ENCODE results near the gene RBM28. TPM values are rescaled to one million over a fixed set of nuclear protein-coding genes. Genes with fewer than 3 reads are reported as not detected.

RBM28 gene
- total and polyA plus RNA-seq, 2 of the 8 experiments (the other 6 are each of a cell fraction or from before 2014, with no cell fraction given): 12.8 to 65.3 TPM

- H3K4me1 ChIP-seq (replicated peaks in 1 of 4; ENCODE audit: control insufficient read depth in 3 of 4, insufficient read depth in 4 of 4, low read length in 3 of 4): no peaks in the 10 kb centered on the region
- no peak overlapping the region for H3K14ac ChIP-seq (ENCODE audit: insufficient read length)
- H2AFZ ChIP-seq (ENCODE audit: low read length): no peak overlapping the region
- no peak overlapping the region for H2BK20ac ChIP-seq (ENCODE audit: low read length)
- no peak overlapping the region for H4K8ac ChIP-seq (ENCODE audit: extremely low read depth, insufficient read depth, low read length)
- no peaks in the 10 kb centered on the region for H3K79me2 ChIP-seq (ENCODE audit: control insufficient read depth in 1 of 2, insufficient read depth in 2 of 2, low read length in 2 of 2)
- no peak overlapping the region for H3K18ac ChIP-seq (ENCODE audit: extremely low read depth, low read length)
- H2BK12ac ChIP-seq (ENCODE audit: low read depth, low read length): no peak overlapping the region
- ChIA-PET POLR2A (ENCODE audit: partially characterized antibody) (no interaction called here), CTCF (ENCODE audit: partially characterized antibody) (interaction anchor here (0.6 to 10.0 kb wide), 6 partner anchors 12 to 59 kb away, joined by 3 to 89 read pairs (median 3); no protein-coding TSS in a partner anchor)
- H3K79me1 ChIP-seq (ENCODE audit: low read depth, low read length): no peaks in the 10 kb centered on the region
- H2BK5ac ChIP-seq (ENCODE audit: low read depth, low read length): no peak overlapping the region
- H3K23ac ChIP-seq (ENCODE audit: insufficient read length): no peak overlapping the region
- no peak overlapping the region for H4K5ac ChIP-seq (ENCODE audit: insufficient read length, low read depth, low read length)
- H3K4me2 ChIP-seq (ENCODE audit: insufficient read depth in 1 of 2, low read depth in 2 of 2, low read length in 2 of 2): no peak overlapping the region
- H4K91ac ChIP-seq (replicated peaks; ENCODE audit: insufficient read length, low read length): no peak overlapping the region
- DNase-seq (ENCODE audit: low read depth in 1 of 2, low spot score in 2 of 2) (no peak), FAIRE-seq (no peak)
- H3K9me3 ChIP-seq (ENCODE audit: insufficient read depth in 2 of 2, low read depth in 1 of 2, low read length in 1 of 2): no peaks in the 10 kb centered on the region
- no peak overlapping the region for H3K27ac ChIP-seq (ENCODE audit: low read depth, low read length)
- H4K20me1 ChIP-seq (replicated peaks in 1 of 2; ENCODE audit: control insufficient read depth in 1 of 2, insufficient read depth in 2 of 2, low read length in 2 of 2): no peaks in the 10 kb centered on the region
- H3K23me2 ChIP-seq (ENCODE audit: low read depth, low read length): no peaks in the 10 kb centered on the region
- H3K4ac ChIP-seq (replicated peaks; ENCODE audit: insufficient read length, low read depth, low read length): no peak overlapping the region
- H3K27me3 ChIP-seq (replicated peaks in 1 of 4; ENCODE audit: control insufficient read depth in 3 of 4, extremely low read depth in 1 of 4, insufficient read depth in 3 of 4, low read length in 3 of 4): peaks cover 18 to 37% (median 28%) of the 10 kb centered on the region in 4 experiments
- H3K36me3 ChIP-seq (ENCODE audit: control insufficient read depth in 2 of 4, insufficient read depth in 4 of 4, low read length in 3 of 4): no peaks in the 10 kb centered on the region
- no peak overlapping the region for H2BK15ac ChIP-seq (ENCODE audit: low read length)
- no peak overlapping the region for H3K56ac ChIP-seq (replicated peaks; ENCODE audit: insufficient read length, low read depth, low read length)
- H3K9ac ChIP-seq (replicated peaks in 1 of 4; ENCODE audit: extremely low read depth in 1 of 4, low read depth in 3 of 4, low read length in 3 of 4): no peak overlapping the region
- no peak overlapping the region for H2BK120ac ChIP-seq (replicated peaks; ENCODE audit: low read depth, low read length)
- no peak overlapping the region for H2AK5ac ChIP-seq (ENCODE audit: low read depth, low read length)
- H3K4me3 ChIP-seq (ENCODE audit: extremely low read depth in 1 of 4, insufficient read depth in 2 of 4, low read depth in 3 of 4, low read length in 4 of 4): no peak overlapping the region
- TF ChIP-seq KDM1A (IDR thresholded peaks at IDR 0.05; ENCODE audit: borderline replicate concordance, low read length) (no peak), ASH2L (IDR thresholded peaks at IDR 0.05; ENCODE audit: low read length) (no peak), NANOG (IDR thresholded peaks at IDR 0.05; ENCODE audit: insufficient read depth, low read depth, low read length, poor library complexity, severe bottlenecking) (no peak), TAF7 (optimal IDR thresholded peaks at IDR 0.05; ENCODE audit: borderline replicate concordance, low read depth, low read length) (no peak), RAD21 (IDR thresholded peaks at IDR 0.05 in 1 of 2, conservative IDR thresholded peaks at IDR 0.05 in 1 of 2; ENCODE audit: low read depth in 2 of 2, low read length in 2 of 2) (no peak), GABPA (IDR thresholded peaks at IDR 0.05; ENCODE audit: borderline replicate concordance, insufficient read depth, low read length) (no peak), CTBP2 (IDR thresholded peaks at IDR 0.05; ENCODE audit: borderline replicate concordance, insufficient read depth, insufficient read length, low read length) (no peak)
Measured at GRCh38 chr7:128366986-128367385, 23.3 kb upstream of the RBM28 start.
